Liver (tissue), 9 donors: ENCODE data around the gene ACOT12. TPM values are rescaled to one million over a fixed set of nuclear protein-coding genes. Genes with fewer than 3 reads are reported as not detected.

Source experiments
- DNase-seq: peaks from one replicate; pipeline ENCODE4 v3.0.0-alpha.2; 2017; ENCODE audit warnings: low spot score
- H3K27ac ChIP-seq, 2 donors: one replicate each; pipeline ENCODE4 v1.7.0; 2013; ENCODE audit warnings: inconsistent platforms in 2 of 2, low read length in 2 of 2, control low read depth in 1 of 2, low read depth in 1 of 2, mild to moderate bottlenecking in 1 of 2
- H3K27me3 ChIP-seq, 4 donors: one replicate each; pipeline versions ENCODE4 v1.6.1 to v1.7.0; 2013; ENCODE audit warnings: low read length in 3 of 4, inconsistent platforms in 1 of 4, mild to moderate bottlenecking in 1 of 4, moderate library complexity in 1 of 4; ENCODE audit not compliant: control insufficient read depth in 4 of 4, insufficient read depth in 4 of 4
- H3K36me3 ChIP-seq, 4 donors: one replicate each; pipeline versions ENCODE4 v1.6.1 to v1.7.0; 2013; ENCODE audit warnings: low read length in 3 of 4, mild to moderate bottlenecking in 3 of 4, low read depth in 1 of 4, moderate library complexity in 1 of 4; ENCODE audit not compliant: control insufficient read depth in 4 of 4, insufficient read depth in 3 of 4
- H3K4me1 ChIP-seq, 4 donors: one replicate each; pipeline versions ENCODE4 v1.6.1 to v1.7.0; 2013; ENCODE audit warnings: low read length in 3 of 4, mild to moderate bottlenecking in 3 of 4, moderate library complexity in 1 of 4; ENCODE audit not compliant: control insufficient read depth in 4 of 4, insufficient read depth in 4 of 4
- H3K4me3 ChIP-seq, 3 donors: one replicate each; pipeline versions ENCODE4 v1.6.1 to v1.7.0; 2013; ENCODE audit warnings: low read length in 3 of 3, control low read depth in 1 of 3, low read depth in 1 of 3, mild to moderate bottlenecking in 1 of 3
- H3K9ac ChIP-seq, 2 donors: one replicate each; pipeline ENCODE4 v1.7.0; 2013; ENCODE audit warnings: low read length in 2 of 2, mild to moderate bottlenecking in 2 of 2, moderate library complexity in 2 of 2, control low read depth in 1 of 2, low read depth in 1 of 2
- H3K9me3 ChIP-seq, 4 donors: one replicate each; pipeline versions ENCODE4 v1.6.1 to v1.7.0; 2013; ENCODE audit warnings: low read length in 3 of 4; ENCODE audit not compliant: control insufficient read depth in 4 of 4
- CTCF ChIP-seq: fragments of 150-350 bp; IDR thresholded peaks from 2 replicates; pipeline ENCODE4 v1.5.1; 2017; ENCODE audit warnings: improper control_type of control experiment, low read depth, low read length; ENCODE audit not compliant: missing input control
- EGR1 ChIP-seq, 2 donors: IDR thresholded peaks; 2 replicates each; pipeline ENCODE4 v1.6.1; 2016 to 2018; ENCODE audit warnings: antibody characterized with exemption in 2 of 2, low read depth in 2 of 2
- FOXA2 ChIP-seq: IDR thresholded peaks from 2 replicates; pipeline ENCODE4 v1.6.1; 2016; ENCODE audit warnings: antibody characterized with exemption
- GABPA ChIP-seq, 2 donors: IDR thresholded peaks in 1 of 2; conservative IDR thresholded peaks in 1 of 2; 2 replicates each; pipeline ENCODE4 v1.6.1; 2016; ENCODE audit warnings: antibody characterized with exemption in 2 of 2, mild to moderate bottlenecking in 1 of 2, moderate library complexity in 1 of 2
- HNF4A ChIP-seq, 2 donors: conservative IDR thresholded peaks; 2 replicates each; pipeline ENCODE4 v1.6.1; 2016; ENCODE audit warnings: antibody characterized with exemption in 2 of 2, mild to moderate bottlenecking in 2 of 2
- HNF4G ChIP-seq: IDR thresholded peaks from 2 replicates; pipeline ENCODE4 v1.6.1; 2016; ENCODE audit warnings: antibody characterized with exemption
- JUND ChIP-seq, 2 donors: IDR thresholded peaks; 2 replicates each; pipeline ENCODE4 v1.6.1; 2016; ENCODE audit warnings: antibody characterized with exemption in 2 of 2
- NR2F2 ChIP-seq: IDR thresholded peaks from 2 replicates; pipeline ENCODE4 v1.6.1; 2016; ENCODE audit warnings: antibody characterized with exemption
- RAD21 ChIP-seq, 2 donors: IDR thresholded peaks; 2 replicates each; pipeline ENCODE4 v1.6.1; 2016; ENCODE audit warnings: antibody characterized with exemption in 2 of 2, mild to moderate bottlenecking in 2 of 2
- RXRA ChIP-seq, 2 donors: IDR thresholded peaks; 2 replicates each; pipeline ENCODE4 v1.6.1; 2017 to 2018; ENCODE audit warnings: antibody characterized with exemption in 2 of 2, mild to moderate bottlenecking in 1 of 2
- SP1 ChIP-seq: IDR thresholded peaks from 2 replicates; pipeline ENCODE4 v1.6.1; 2018; ENCODE audit warnings: antibody characterized with exemption, mild to moderate bottlenecking
- TAF1 ChIP-seq: conservative IDR thresholded peaks from 2 replicates; pipeline ENCODE4 v1.6.1; 2016; ENCODE audit warnings: antibody characterized with exemption, mild to moderate bottlenecking
- YY1 ChIP-seq: IDR thresholded peaks from 2 replicates; pipeline ENCODE4 v1.6.1; 2016; ENCODE audit warnings: antibody characterized with exemption, mild to moderate bottlenecking
- ZBTB33 ChIP-seq: IDR thresholded peaks from 2 replicates; pipeline ENCODE4 v1.6.1; 2016; ENCODE audit warnings: antibody characterized with exemption
- WGBS: extraction: QIAGEN DNeasy Blood & Tissue Kit; methylation state at CpG from one replicate; pipeline ENCODE4 v1.1.7; 2013; 5-methylcytosine and 5-hydroxymethylcytosine counted together
- polyA plus RNA-seq, 2 donors: library from polyadenylated mRNA; stranded (reverse) in 1 of 2; unstranded in 1 of 2; fragments of 200-250 nt in 1 of 2; fragments of >200 nt in 1 of 2; fragmentation: Nextera tagmentation in 1 of 2; extraction: Ambion mirVana in 1 of 2; gene quantifications; one replicate each; pipeline versions ENCODE4 v1.2.1 to v1.2.3, GENCODE V29; 2013 to 2015
- total RNA-seq, 2 donors: library from RNA; depleted of rRNA; stranded (reverse); fragments of >200 nt; gene quantifications; one replicate each; pipeline ENCODE4 v1.2.3, GENCODE V29; 2014
- TF ChIP-seq, protein P1 (sequence below): IDR thresholded peaks from 2 replicates; pipeline ENCODE4 v1.6.1; 2016; ENCODE audit warnings: antibody characterized with exemption
- TF ChIP-seq, protein P2 (sequence below): IDR thresholded peaks from 2 replicates; pipeline ENCODE4 v1.6.1; 2016; ENCODE audit warnings: antibody characterized with exemption
- donor health status: healthy.
- donor health status: healthy.
- donor health status: healthy.
- donor health status: healthy.
- donor health status: healthy.

The ACOT12 gene
- total and polyA plus RNA-seq, 4 donors: 16.9 to 76.4 (median 38.8) TPM

GRCh38 chr5:81314581-81314980, 79.4 kb downstream of the ACOT12 start:
- Histone ChIP-seq H3K36me3 (peaks cover 0 to 26% (median 18%) of the 10 kb centered on the region in 4 donors), H3K4me1 (peaks cover 3 to 16% (median 8%) of the 10 kb centered on the region in 4 donors), H3K9me3 (no peaks in the 10 kb centered on the region), H3K27ac (no peak overlapping the region), H3K9ac (no peak overlapping the region), H3K27me3 (no peaks in the 10 kb centered on the region), H3K4me3 (no peak overlapping the region)
- TF ChIP-seq TAF1 (no peak), SP1 (no peak), YY1 (no peak), NR2F2 (no peak), CTCF (no peak), GABPA (IDR thresholded peaks at IDR 0.05 in 1 of 2, conservative IDR thresholded peaks at IDR 0.05 in 1 of 2) (no peak), ZBTB33 (no peak), HNF4A (conservative IDR thresholded peaks at IDR 0.05) (no peak), EGR1 (IDR thresholded peaks at IDR 0.05; ENCODE audit: low read depth in 2 of 2) (no peak), RAD21 (IDR thresholded peaks at IDR 0.05) (no peak), RXRA (IDR thresholded peaks at IDR 0.05) (no peak), FOXA2 (no peak)
- TF ChIP-seq, protein P1, sequence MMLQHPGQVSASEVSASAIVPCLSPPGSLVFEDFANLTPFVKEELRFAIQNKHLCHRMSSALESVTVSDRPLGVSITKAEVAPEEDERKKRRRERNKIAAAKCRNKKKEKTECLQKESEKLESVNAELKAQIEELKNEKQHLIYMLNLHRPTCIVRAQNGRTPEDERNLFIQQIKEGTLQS: no peak
- TF ChIP-seq, protein P2, sequence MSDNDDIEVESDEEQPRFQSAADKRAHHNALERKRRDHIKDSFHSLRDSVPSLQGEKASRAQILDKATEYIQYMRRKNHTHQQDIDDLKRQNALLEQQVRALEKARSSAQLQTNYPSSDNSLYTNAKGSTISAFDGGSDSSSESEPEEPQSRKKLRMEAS: no peak
- WGBS: 96% methylated on average over 3 of the region's 3 CpGs
- no peak for DNase-seq

DNA sequence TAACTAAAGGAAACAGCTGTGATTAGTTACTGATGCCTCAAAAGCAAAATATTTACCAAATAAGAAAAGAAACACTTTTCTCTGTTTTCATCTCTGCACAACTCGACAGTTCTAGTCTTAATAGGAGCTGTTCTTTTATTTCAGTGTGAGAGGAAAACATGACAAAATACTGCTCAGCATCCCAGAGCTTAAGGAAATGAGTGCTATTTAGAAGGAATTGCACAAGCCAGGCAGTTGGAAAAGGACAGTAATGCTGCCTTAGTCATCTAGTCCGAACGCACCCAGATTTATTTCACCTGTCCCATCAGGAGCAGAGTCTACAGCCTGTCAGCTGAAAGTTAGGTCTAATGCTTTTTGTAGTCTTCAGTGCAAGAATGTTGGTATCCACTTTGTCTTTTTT, 80.2 kb downstream of the ACOT12 start:
- Histone ChIP-seq H3K9ac (no peak overlapping the region), H3K27me3 (no peaks in the 10 kb centered on the region), H3K4me1 (peaks cover 3 to 16% (median 8%) of the 10 kb centered on the region in 4 donors), H3K4me3 (no peak overlapping the region), H3K27ac (no peak overlapping the region), H3K36me3 (peaks cover 0 to 26% (median 21%) of the 10 kb centered on the region in 4 donors), H3K9me3 (no peaks in the 10 kb centered on the region)
- DNase-seq: no peak
- TF ChIP-seq TAF1: no peak
- TF ChIP-seq JUND (IDR thresholded peaks at IDR 0.05): no peak
- no peak for TF ChIP-seq HNF4G
- no peak for TF ChIP-seq RXRA (IDR thresholded peaks at IDR 0.05)
- no peak for TF ChIP-seq HNF4A (conservative IDR thresholded peaks at IDR 0.05)
- TF ChIP-seq GABPA (IDR thresholded peaks at IDR 0.05 in 1 of 2, conservative IDR thresholded peaks at IDR 0.05 in 1 of 2): no peak
- no peak for TF ChIP-seq YY1
- WGBS: 97% methylated on average over 3 of the region's 3 CpGs

- no peaks in the 10 kb centered on the region for H3K27me3 ChIP-seq
- DNase-seq: no peak
- H3K27ac ChIP-seq: no peak overlapping the region
- no peak overlapping the region for H3K9ac ChIP-seq
- no peak overlapping the region for H3K4me3 ChIP-seq
- no peak for TF ChIP-seq RAD21 (IDR thresholded peaks at IDR 0.05)
- TF ChIP-seq HNF4G: no peak
- TF ChIP-seq NR2F2: no peak
- no peak for TF ChIP-seq TAF1
- TF ChIP-seq SP1: no peak
- TF ChIP-seq ZBTB33: no peak
- TF ChIP-seq, protein P2: no peak
- TF ChIP-seq JUND (IDR thresholded peaks at IDR 0.05): no peak
- no peak for TF ChIP-seq RXRA (IDR thresholded peaks at IDR 0.05)
- no peaks in the 10 kb centered on the region for H3K9me3 ChIP-seq
- peaks cover 3 to 16% (median 8%) of the 10 kb centered on the region in 4 donors for H3K4me1 ChIP-seq
- H3K36me3 ChIP-seq: peaks cover 0 to 26% (median 21%) of the 10 kb centered on the region in 4 donors
Measured at GRCh38 chr5:81313278-81313677, 80.7 kb downstream of the ACOT12 start.
